NCI-H1092 (cell line): ENCODE data around the gene NTSR2.
"Not testable (repeated sequence)": the region's sequence is repeated elsewhere in the genome, so short reads cannot be mapped to it uniquely, and the experiment has no call there.

Experiments used
- DNase-seq: peaks from one replicate; lab custom pipeline; 2025; lab: John Stamatoyannopoulos, UW

NTSR2 gene

DNA sequence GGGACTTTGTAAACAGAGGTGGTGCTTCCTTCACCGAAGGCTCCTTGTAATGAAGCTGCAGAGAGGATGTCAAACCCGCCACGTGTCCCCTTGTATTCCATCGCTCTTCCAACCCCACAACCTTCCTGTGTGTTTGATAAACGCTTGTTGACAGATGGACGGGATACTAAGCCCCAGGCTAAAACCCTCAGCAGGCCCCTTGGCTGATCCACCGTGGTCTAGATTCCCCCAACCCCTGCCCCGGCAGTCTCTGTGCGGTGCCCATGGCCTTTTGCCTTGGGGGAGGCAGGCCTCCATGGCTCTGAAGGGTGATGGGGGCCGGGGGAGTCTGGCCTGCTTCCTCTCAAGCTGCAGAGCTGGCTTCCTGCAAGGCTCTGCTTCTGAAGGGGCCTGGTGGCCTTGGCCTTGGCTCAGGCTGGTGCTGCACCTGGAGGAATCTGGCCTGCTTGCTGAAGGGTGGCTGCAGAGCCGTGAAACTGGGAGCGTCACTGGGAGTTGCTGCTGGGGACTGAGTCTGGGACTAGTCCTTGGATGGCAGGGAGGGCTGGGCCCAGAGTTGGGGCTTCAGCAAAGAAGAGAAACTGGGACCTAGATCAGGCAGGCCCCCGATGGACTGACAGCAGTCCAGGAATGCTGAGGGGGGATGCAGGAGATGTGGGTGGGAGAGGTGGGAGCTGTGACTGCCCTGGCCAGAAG lies 9.6 kb upstream of the NTSR2 start:
- DNase-seq, result no peak

DNA sequence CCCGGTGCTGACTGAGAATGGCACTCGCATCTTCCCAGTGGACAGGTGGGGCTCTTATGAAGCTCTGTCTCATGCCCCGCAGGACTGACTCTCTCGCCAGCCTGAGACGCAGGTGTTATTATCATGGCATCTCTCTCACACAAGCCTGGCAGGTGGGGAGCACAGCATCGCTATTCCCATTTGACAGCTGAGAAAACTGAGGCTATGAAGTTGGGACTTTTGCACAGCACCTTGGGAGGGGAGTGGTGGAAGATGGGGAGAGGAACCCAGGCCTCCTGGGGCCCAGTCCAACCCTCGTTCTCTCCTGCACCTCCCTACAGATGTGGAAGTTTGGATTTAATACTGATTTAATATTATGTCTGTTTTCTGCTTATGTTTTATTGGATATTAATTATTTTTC lies 9.0 kb upstream of the NTSR2 start:
- DNase-seq, result no peak

DNA sequence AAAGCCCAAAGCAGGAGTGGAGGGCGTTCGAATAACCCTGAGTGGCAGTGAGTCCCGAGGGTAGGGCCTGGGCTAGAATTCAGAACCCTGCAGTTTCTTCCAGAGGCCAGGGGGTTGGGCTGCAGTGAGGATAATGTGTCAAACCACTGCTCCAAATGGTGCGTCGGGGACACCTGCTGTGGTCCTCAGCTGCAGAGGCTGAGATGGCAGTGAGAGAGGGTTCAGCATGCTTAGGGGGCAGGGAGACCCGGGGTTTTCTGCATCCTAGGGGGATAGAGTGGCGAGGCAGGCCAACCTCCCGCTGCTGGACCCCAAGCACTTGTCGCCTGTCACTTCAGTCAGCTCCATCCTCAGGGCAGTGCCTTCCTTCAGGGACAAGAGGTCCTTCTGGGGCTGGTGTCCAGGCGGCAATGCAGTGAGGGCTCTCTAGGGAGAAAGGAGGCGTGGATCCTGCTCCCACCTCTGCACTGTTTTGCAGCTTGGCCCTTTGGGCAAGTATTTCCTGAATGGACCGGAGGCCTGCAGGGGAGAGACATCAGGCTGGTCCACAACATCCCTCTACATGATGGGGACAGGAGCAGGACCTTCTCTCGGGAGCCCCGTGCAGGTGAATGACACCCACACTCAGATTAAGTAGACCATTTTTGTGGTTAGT lies 8.4 kb upstream of the NTSR2 start:
- no peak for DNase-seq

DNA sequence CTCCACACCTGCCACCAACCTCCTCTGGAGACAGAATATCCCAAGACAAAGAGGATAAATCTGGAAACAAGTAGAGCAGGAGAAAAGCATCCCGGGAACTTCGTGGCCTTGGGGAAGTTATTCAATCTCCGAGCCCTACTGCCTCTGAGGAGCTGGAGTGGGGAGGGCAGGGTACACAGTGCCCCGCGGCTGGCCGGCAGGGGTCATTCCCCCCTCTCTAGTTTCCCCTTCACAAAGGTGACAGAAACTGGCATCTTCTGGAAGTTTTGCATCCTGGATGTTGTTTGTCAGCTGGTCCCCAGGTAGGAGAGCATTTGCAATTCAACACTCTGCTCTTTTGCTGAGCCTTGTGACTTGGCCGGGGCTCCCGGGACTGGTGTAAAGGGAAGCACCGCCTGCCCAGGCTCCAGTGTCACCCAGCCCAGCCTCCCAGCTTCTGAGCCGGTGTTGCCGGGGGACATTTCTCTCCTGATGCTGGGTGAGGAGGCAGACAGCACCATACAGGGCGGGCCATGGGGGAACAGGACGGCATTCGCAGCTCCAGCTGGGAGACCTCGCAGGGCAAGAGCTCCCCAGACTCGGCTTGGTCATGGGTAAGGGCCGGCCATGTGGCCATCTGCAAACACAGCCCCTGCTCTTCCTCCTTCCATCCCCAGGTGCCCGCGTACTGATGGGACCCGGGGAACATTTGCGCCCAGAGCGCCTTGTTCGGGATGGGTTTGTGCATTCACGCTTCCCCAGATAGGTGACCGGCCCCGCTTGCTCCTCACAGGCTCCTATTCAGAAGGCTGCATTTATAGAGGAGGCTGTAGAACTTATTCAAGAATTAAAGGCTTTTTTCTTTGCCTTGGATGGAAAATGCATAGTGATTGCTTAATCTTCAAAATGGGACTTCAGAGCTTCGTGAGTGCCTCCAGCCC lies 7.4 kb upstream of the NTSR2 start:
- no peak for DNase-seq

DNA sequence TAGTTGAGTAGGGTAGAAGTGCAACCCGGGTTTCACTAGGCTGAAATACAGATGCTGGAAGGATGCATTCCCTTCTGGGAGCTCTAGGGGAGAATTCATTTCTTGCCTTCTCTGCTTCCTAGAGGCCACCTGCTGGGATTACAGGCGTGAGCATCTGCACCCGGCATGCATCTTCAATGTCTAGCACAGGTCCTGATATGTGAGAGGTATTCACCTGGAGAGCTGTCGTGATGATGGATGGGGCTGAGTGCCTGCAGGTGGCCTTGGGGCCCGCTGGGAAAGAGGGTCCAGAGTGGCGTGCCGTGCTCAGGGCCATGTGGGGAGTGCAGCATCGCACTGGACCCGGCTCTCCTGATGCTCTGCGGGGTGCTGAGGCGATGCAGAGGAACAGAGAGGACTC lies 6.6 kb upstream of the NTSR2 start:
- no peak for DNase-seq

DNA sequence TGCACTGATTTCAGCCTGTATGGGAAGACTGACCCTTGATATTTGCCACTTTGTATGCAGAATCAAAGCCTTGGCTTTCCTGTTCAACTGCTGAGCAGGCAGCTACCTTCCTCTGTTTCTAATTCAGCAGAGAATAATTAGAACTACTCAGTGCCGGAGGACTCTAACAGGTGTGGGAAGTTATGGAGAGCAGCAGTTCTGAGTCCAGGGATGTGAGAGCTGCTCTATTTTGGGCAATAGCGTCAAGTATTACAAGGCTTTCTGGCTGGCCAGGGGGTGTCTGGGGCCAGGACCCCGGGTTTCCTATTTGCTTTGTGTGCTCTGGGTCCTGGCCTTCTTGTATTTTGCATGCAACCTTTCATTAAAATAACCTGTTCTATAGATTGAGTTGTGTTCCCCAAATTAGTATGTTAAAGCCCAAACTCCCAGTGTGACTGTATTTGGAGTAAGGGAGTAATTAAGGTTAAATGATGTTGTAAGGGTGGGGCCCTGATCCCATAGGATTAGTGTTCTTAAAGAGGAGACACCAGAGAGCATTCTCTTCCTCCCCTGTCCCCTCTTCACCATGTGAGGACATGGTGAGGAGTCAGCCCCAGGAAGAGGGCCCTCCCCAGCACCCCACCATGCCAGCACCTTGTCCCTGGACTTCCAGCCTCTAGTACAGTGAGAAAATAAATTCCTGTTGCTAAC lies 5.6 kb upstream of the NTSR2 start:
- no peak for DNase-seq

DNA sequence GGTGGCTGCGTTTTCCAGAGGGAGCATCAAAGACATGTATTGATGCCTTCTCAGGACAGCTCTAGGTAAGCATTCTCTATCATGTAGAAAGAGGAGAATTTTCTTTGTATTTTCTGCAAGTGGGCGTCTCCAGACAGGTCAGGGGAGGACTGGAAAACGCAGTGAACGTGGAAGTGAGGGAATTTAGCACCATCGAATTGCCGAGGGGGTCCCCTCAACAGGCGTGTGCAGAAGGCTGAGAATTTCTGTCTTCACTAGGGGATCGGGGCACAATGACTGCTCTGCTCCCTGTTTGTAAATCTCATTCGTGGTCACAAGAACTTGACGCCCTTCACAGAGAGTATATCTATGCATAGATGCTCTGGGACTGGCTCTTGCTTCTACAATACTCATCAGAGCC lies 5.0 kb upstream of the NTSR2 start:
- DNase-seq, result no peak

DNA sequence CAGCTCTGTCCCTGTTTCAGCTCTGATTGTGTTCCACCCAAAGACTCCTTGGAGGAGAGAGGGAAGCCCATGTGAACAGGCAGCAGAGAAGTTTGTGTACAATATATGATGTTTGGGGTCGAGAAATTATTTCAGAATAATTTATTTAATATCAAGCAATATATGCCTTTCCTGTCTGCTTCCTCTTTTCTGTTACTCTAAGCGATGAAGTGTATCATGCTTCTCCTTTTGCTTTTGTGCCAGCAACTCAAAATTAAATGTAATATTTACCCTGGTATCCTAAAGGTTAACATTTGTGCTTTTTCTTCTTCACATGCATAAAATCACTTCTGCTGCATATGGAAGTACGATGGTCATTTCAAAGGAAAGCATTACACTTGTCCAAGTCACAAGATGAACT lies 2.4 kb upstream of the NTSR2 start:
- DNase-seq, result no peak

DNA sequence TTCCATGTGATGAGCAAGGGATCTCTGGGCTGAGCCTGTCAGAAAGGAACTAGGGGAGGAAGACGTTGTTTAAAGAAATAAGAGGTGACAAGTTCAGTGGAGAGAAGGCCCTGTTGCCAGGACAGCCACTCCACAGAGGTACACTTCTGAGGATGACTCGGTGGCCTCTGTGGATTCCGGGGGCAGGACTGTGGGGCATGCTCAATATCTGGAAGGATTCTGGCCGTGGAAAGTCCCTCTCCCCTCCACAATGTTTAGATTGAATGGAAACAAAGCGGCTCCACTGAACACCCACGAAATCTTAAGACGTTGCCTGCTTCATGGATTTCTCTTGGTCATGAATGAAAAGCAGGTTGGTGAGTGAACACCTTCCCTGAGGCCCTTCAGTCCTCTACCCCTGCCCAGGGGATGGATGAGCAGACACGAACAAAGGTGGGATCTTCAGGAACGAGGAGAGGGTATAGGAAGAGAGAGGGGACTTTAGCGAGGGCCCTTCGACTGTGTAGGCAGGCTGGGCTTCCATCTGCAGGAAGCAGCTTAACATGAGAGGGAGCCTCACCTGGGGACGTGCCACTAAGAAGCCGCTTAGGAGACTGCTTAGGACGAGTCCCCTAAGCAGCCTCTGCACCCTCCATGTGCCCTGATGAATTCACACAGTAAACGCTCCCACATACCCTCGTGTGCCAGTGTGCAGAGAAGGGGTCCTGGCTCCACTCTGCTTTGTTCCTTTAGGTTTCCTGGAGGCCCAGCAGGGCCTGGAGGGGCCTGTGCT lies 1.9 kb downstream of the NTSR2 start:
- DNase-seq, result no peak

DNA sequence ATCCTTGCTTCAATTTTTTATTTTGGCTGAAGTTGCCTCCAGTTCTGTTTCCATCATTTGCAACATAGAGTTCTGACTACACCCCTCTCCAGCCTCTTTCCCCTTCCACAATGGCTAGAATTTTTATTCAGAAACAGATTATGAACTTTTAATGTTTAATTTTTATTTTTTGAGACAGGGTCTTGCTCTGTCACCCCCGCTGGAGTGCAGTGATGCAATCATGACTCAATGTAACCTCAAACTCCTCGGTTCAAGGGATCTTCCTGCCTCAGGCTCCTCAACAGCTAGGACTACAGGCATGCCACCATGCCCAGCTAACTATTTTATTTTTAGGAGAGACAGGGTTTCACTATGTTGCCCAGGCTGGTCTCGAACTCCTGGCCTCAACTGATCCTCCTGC lies 2.8 kb downstream of the NTSR2 start:
- DNase-seq, result no peak

DNA sequence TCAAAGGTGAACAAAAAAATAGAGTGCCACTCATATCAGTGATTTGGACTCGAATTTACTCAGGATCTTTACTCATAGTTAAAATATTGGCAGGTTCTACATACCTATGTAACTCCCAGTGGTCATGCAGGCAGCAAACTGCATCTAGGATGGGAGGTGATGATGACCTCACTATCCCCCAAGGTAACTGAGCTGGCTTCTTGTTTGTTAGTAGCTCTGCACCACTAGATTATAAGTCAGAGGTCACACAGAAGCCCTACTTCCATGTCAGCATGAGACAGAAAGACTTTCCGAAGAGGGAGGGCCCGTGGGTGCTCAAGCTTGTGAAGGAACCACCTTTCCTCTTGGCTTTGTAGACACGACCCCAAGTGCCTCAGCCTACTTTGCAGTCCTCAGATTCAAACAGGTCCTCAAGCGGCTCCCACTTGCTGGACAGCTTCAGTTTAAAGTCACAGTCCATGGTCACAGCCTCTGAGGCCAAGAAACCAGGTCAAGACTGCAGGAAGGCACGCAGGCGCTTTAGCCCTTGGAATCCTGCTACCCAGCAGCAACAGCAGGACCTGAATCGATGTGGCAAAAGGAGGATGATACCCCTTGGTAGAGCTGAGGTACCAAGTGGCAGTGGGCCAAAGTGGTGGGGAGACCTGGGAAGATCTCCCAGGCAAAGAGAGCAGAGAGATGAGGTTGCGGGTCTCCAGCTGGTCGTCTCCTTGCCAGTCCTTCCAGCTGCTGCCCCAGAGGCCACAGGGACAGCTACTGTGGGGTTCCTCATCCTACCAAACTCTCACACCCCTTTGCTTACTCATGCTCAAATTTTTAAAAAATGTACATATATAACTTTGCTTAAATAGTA lies 4.3 kb downstream of the NTSR2 start:
- DNase-seq, result no peak

DNA sequence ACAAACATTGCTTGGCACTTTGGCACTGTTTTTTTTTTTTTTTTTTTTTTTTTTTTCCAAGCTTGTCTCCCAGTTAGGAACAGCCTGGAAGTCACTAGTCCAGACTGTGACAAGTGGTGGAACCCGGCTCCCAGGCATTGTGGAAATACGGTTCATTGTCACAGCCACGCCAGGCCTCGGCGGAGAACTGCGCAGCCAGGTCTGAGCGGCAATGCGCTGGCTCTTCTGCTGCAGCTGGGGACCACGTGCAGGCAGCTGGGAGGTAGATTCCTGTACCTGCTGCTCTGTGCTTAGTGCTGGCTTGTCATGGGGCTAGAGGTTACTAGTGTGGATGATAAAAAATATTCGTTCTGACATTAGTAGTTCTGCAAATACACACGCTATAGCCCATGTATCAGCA lies 5.0 kb downstream of the NTSR2 start:
- no peak for DNase-seq

DNA sequence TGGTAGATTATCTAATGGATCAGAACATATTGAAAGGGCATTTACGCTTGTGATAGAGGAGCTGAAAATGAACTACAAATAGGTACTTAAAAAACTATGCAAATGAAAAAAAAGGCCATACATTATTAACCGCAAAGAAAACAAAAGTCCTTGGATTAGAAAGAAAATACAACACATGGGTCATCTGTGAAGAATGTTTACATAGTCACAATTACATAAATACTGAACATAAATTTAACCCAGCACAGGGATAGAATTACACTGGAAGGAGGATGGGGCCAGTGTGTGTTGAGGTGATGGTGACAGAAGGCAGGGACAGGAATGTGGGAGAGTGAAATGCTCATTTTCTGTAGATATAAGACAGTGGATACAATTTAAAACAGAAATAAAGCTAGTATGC lies 6.6 kb downstream of the NTSR2 start:
- DNase-seq, result no peak

DNA sequence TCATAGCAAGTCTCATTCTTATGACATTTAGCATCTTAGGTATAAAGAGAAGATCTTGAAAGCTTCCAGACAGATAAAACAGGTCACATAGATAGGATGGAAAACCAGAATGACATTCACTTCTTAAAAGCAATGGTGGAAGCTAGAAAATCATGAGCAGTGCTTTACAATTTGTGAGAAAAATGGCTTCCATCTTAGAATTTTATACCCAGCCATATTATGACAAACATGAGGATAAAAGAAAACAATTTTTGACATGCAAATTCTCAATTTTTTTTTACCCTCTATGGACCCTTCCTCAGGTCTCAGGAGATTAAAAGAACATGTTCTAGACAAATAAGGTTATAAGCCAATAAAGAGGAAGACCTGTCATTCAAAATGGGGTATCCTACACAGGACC lies 7.1 kb downstream of the NTSR2 start:
- no peak for DNase-seq

DNA sequence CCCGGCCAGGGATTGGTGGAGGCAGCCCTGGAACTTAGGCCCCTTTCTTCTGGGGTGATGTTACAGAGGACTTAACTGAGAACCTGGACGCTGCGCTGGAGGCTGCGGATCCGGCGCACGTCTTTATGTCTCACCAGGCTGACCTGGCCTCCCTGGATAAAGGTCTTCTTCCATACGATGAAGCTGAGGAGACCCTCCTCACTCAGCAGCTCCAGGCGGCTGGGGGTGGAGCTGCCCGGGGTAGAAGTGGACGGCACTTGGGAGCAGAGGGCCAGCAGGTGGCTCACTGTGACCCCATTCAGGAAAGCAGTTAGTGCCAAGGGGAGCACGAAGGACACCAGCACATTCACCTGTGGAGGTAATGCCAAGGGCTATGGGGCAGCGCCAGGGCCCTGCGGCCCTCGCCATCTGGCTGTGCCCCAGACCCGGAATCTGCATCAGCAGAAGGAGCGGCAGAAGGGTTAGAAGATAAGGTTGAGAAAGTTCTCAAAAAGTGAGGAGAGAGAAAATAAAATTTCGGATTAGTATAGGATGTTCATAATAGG lies 8.0 kb downstream of the NTSR2 start:
- DNase-seq, result no peak

DNA sequence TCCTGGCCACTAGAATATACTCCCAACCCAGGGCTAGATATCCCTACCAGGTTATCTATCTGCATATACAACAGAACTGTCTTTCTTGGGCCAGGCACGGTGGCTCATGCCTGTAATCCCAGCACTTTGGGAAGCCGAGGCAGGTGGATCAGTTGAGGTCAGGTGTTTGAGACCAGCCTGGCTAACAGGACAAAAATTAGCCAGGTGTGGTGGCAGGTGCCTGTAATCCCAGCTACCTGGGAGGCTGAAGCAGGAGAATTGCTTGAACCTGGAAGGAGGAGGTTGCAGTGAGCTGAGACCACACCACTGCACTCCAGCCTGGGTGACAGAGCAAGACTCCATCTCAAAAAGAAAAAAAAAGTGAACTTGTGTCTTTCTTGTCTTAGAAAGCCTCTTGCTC lies 9.6 kb downstream of the NTSR2 start:
- not testable (repeated sequence) for DNase-seq

DNA sequence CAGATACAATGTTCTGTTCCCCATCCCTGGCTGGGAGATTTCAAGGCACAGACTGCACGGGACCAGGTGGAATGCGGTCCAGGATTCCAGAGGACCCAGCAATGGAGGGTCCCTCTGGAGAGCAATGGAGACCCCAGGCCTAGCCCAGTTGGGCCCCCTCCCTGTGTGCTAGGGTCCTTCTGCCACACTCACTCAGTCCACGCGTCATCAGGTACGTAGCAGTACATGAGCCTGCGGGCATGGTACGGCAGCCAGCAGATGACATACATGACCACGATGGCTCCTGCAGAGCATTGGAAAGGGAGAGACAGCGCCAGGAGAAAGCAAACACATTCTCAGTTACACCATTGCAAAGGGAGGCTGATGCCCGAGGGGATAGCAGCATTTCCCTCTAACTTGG lies 10.1 kb downstream of the NTSR2 start:
- no peak for DNase-seq

DNA sequence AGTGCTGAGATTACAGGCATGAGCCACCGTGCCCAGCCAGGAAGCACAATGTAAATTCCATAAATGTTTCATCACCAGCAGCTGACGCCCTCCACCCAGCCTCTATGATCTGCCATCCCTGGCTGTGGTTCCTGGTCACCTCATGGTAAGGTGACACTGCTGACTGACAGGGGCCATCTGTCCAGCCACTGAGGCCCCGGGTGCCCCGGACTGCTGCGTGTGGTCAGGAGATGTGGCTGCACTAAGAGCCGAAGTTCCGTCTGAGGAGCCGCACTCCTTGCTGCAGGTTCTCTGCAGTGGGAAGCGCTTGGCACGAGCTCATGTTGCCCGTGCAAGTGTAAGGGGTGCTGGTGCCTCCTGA lies 10.9 kb downstream of the NTSR2 start:
- DNase-seq, result no peak

DNA sequence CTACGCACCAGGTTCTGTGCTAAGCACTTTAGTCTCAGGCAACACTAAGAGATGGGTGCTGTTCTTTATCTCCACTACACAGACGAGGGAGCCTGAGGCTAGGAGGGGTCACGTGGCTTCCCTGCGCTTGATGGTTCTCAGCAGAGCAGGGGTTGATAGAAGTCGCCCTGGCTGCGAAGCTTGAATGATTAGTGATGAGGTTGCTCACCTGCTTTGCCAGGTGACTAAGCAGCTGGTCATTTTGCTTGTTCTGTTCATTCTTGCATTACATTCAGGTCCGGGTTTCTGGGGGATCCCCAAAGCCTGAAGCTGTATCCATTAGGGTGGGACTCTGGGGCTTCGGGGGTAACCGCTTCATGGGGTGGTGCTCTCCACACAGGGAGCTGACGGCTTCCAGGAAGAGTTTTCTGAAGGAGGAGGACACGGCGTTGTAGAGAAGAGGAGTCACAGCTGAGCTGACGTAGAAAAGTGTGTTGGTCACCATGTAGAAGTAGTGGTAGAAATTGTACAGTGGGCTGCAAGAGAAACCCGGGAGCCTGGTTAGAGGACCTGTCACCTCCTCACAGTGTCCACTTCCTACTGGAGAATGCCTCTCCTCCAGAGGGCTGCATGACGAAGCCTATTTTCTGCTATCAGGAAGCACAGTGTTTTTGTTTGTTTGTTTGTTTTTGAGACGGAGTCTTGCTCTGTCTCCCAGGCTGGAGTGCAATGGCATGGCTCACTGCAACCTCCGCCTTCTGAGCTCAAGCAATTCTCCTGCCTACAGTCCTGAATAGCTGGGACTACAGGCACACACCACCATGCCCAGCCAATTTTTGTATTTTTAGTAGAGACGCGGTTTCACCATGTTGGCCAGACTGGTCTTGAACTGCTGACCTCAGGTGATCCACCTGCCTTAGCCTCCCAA lies 11.5 kb downstream of the NTSR2 start:
- no peak for DNase-seq
